ENCODE data around the gene MERTK.
A peak's percentile ranks its signal among the peaks of the same experiment; 100 is the strongest.
"Not testable (repeated sequence)": the region's sequence is repeated elsewhere in the genome, so short reads cannot be mapped to it uniquely, and the experiment has no call there.

The MERTK gene

DNA sequence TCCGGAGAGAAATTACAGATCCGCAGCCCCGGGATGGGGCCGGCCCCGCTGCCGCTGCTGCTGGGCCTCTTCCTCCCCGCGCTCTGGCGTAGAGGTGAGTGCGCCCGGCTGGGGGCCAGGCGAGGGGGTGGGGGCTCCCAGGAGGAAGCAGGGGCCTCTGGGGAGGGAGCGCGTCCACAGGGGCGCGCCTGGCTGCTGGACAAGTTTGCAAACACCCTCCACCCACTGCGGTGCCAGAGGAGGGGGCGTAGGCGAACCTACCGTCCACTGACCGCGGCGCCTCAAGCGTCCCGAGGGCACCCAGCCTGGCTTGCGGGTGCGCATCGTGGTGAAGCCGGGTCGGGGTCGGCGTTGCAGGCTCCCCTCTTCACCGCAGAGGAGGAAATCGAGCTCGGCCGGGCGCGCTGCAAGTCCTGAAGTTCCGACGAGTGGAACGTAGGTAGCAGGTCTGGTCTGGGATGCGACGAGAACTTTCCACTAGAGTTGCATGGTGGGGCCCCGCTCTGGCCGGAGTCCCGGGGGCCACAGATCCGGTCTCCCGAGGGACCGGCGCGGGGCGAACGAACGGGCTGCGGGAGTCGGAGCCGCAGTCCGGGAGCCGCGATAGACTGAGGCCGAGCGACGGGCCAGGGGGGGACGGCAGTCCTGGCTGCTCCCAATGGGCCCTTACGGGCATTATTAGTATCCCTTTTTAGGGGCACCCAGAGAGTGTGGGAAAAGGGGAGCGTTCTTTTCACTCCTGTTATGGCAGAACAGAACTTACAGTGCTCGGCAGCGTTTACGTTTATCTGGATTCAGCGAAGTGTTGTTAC is 502 bp downstream of the MERTK start:
- Histone ChIP-seq H3K27me3 (ENCODE audit: control insufficient read depth, insufficient read depth, low read length) (peaks cover 40% of the 10 kb centered on the region), H3K27ac (ENCODE audit: low read length) (no peak overlapping the region), H3K9me3 (ENCODE audit: control insufficient read depth, low read depth, low read length) (no peaks in the 10 kb centered on the region), H3K9ac (ENCODE audit: low read length) (peak overlapping the region; percentile 30), H3K36me3 (ENCODE audit: control insufficient read depth, low read depth, low read length) (no peaks in the 10 kb centered on the region), H3K4me3 (ENCODE audit: low read length) (peak overlapping the region; percentile 77), H3K4me1 (ENCODE audit: control insufficient read depth, low read depth, low read length) (peaks cover 11% of the 10 kb centered on the region)

- H3K4me3 ChIP-seq (ENCODE audit: low read length): no peak overlapping the region
- peaks cover 40% of the 10 kb centered on the region for H3K27me3 ChIP-seq (ENCODE audit: control insufficient read depth, insufficient read depth, low read length)
- H3K27ac ChIP-seq (ENCODE audit: low read length): no peak overlapping the region
- H3K36me3 ChIP-seq (ENCODE audit: control insufficient read depth, low read depth, low read length): no peaks in the 10 kb centered on the region
- H3K4me1 ChIP-seq (ENCODE audit: control insufficient read depth, low read depth, low read length): peaks cover 15% of the 10 kb centered on the region
- H3K9me3 ChIP-seq (ENCODE audit: control insufficient read depth, low read depth, low read length): no peaks in the 10 kb centered on the region
- no peak overlapping the region for H3K9ac ChIP-seq (ENCODE audit: low read length)
These were observed 2.5 kb downstream of the MERTK start for GRCh38 chr2:111900859-111901258.

- H3K36me3 ChIP-seq (ENCODE audit: control insufficient read depth, low read depth, low read length): no peaks in the 10 kb centered on the region
- no peak overlapping the region for H3K9ac ChIP-seq (ENCODE audit: low read length)
- peaks cover 27% of the 10 kb centered on the region for H3K27me3 ChIP-seq (ENCODE audit: control insufficient read depth, insufficient read depth, low read length)
- H3K27ac ChIP-seq (ENCODE audit: low read length): no peak overlapping the region
- no peaks in the 10 kb centered on the region for H3K9me3 ChIP-seq (ENCODE audit: control insufficient read depth, low read depth, low read length)
- H3K4me1 ChIP-seq (ENCODE audit: control insufficient read depth, low read depth, low read length): peaks cover 26% of the 10 kb centered on the region
- H3K4me3 ChIP-seq (ENCODE audit: low read length): no peak overlapping the region
These were observed 5.1 kb downstream of the MERTK start for GRCh38 chr2:111903516-111903915.

DNA sequence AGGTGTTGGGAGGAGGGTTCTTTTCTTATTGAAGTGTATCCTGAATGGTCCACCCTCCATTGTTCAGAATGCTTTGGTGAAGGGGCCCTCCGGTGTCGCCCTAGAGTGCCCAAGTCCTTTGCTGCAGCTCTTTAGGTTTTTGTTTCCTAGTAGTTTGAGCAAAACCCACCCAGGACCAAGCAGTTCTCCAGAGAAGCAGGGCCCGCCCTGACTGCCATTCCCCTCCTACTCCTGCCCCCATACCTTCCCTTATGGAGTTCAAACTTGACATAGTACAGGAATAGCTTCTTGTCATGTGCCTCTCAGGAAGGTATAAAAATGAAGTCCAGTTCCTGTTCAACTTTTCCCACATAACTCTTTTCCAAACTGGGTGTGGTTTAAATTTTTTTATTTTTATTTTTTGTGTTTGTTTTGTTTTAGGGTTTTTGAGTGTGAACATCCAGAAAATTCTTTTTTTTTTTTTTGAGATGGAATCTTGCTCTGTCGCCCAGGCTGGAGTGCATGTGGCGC is 5.6 kb downstream of the MERTK start:
- Histone ChIP-seq H3K27ac (ENCODE audit: low read length) (no peak overlapping the region), H3K4me1 (ENCODE audit: control insufficient read depth, low read depth, low read length) (peaks cover 26% of the 10 kb centered on the region), H3K4me3 (ENCODE audit: low read length) (no peak overlapping the region), H3K9me3 (ENCODE audit: control insufficient read depth, low read depth, low read length) (no peaks in the 10 kb centered on the region), H3K36me3 (ENCODE audit: control insufficient read depth, low read depth, low read length) (no peaks in the 10 kb centered on the region), H3K27me3 (ENCODE audit: control insufficient read depth, insufficient read depth, low read length) (peaks cover 24% of the 10 kb centered on the region), H3K9ac (ENCODE audit: low read length) (no peak overlapping the region)

- H3K4me1 ChIP-seq (ENCODE audit: control insufficient read depth, low read depth, low read length): peaks cover 24% of the 10 kb centered on the region
- no peaks in the 10 kb centered on the region for H3K36me3 ChIP-seq (ENCODE audit: control insufficient read depth, low read depth, low read length)
- H3K27me3 ChIP-seq (ENCODE audit: control insufficient read depth, insufficient read depth, low read length): peaks cover 15% of the 10 kb centered on the region
- H3K9ac ChIP-seq (ENCODE audit: low read length): no peak overlapping the region
- H3K27ac ChIP-seq (ENCODE audit: low read length): no peak overlapping the region
- H3K4me3 ChIP-seq (ENCODE audit: low read length): no peak overlapping the region
- no peaks in the 10 kb centered on the region for H3K9me3 ChIP-seq (ENCODE audit: control insufficient read depth, low read depth, low read length)
These were observed 6.5 kb downstream of the MERTK start for GRCh38 chr2:111904726-111905474.

DNA sequence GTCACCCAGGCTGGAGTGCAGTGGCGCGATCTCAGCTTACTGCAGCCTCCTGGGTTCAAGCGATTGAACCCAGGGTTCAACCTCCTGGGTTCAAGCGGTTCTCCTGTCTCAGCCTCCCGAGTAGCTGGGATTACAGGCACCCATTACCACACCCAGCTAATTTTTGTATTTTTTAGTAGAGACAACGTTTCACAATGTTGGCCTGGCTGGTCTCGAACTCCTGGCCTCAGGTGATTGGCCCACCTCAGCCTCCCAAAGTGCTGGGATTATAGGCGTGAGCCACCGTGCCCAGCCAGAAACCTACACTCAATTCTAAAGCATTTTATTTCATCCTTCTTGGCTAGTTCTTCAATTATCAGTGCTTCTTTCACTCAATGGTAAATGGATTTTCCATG is 7.1 kb downstream of the MERTK start:
- not testable (repeated sequence) for H3K27me3 ChIP-seq (ENCODE audit: control insufficient read depth, insufficient read depth, low read length); H3K36me3 ChIP-seq (ENCODE audit: control insufficient read depth, low read depth, low read length); H3K9ac ChIP-seq (ENCODE audit: low read length); H3K27ac ChIP-seq (ENCODE audit: low read length); H3K9me3 ChIP-seq (ENCODE audit: control insufficient read depth, low read depth, low read length); H3K4me3 ChIP-seq (ENCODE audit: low read length)
- H3K4me1 ChIP-seq (ENCODE audit: control insufficient read depth, low read depth, low read length): peaks cover 21% of the 10 kb centered on the region

- Histone ChIP-seq H3K36me3 (ENCODE audit: control insufficient read depth, low read depth, low read length) (no peaks in the 10 kb centered on the region), H3K27ac (ENCODE audit: low read length) (no peak overlapping the region), H3K4me3 (ENCODE audit: low read length) (no peak overlapping the region), H3K4me1 (ENCODE audit: control insufficient read depth, low read depth, low read length) (peaks cover 21% of the 10 kb centered on the region), H3K9me3 (ENCODE audit: control insufficient read depth, low read depth, low read length) (no peaks in the 10 kb centered on the region), H3K27me3 (ENCODE audit: control insufficient read depth, insufficient read depth, low read length) (peaks cover 3% of the 10 kb centered on the region), H3K9ac (ENCODE audit: low read length) (no peak overlapping the region)
These were observed 7.8 kb downstream of the MERTK start for GRCh38 chr2:111905990-111906735.

DNA sequence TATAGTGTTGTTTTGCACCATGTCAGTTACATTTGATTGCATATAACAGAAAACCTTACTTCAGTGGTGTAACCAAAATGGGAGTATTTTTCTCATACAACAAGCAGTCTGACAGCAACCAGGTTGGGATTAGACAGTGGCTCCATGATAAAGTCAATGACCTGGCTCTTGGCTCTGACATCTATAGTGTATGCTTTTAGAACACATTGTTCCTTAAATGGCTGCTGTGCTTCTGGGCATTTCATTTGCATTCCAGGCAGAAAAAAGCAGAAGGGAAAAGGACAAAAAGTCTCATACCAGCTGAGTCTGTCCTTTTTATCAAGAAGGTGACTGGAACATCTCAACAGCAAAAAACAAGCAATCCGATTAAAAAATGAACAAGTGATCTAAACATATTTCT is 10.2 kb downstream of the MERTK start:
- H3K36me3 ChIP-seq (ENCODE audit: control insufficient read depth, low read depth, low read length): no peaks in the 10 kb centered on the region
- H3K9ac ChIP-seq (ENCODE audit: low read length): no peak overlapping the region
- no peaks in the 10 kb centered on the region for H3K9me3 ChIP-seq (ENCODE audit: control insufficient read depth, low read depth, low read length)
- H3K27me3 ChIP-seq (ENCODE audit: control insufficient read depth, insufficient read depth, low read length): no peaks in the 10 kb centered on the region
- no peak overlapping the region for H3K4me3 ChIP-seq (ENCODE audit: low read length)
- H3K4me1 ChIP-seq (ENCODE audit: control insufficient read depth, low read depth, low read length): peaks cover 18% of the 10 kb centered on the region
- no peak overlapping the region for H3K27ac ChIP-seq (ENCODE audit: low read length)

- H3K4me1 ChIP-seq (ENCODE audit: control insufficient read depth, low read depth, low read length): peaks cover 13% of the 10 kb centered on the region
- no peaks in the 10 kb centered on the region for H3K9me3 ChIP-seq (ENCODE audit: control insufficient read depth, low read depth, low read length)
- H3K9ac ChIP-seq (ENCODE audit: low read length): no peak overlapping the region
- no peaks in the 10 kb centered on the region for H3K27me3 ChIP-seq (ENCODE audit: control insufficient read depth, insufficient read depth, low read length)
- no peaks in the 10 kb centered on the region for H3K36me3 ChIP-seq (ENCODE audit: control insufficient read depth, low read depth, low read length)
- no peak overlapping the region for H3K4me3 ChIP-seq (ENCODE audit: low read length)
- no peak overlapping the region for H3K27ac ChIP-seq (ENCODE audit: low read length)
These were observed 10.7 kb downstream of the MERTK start for GRCh38 chr2:111909079-111909478.

DNA sequence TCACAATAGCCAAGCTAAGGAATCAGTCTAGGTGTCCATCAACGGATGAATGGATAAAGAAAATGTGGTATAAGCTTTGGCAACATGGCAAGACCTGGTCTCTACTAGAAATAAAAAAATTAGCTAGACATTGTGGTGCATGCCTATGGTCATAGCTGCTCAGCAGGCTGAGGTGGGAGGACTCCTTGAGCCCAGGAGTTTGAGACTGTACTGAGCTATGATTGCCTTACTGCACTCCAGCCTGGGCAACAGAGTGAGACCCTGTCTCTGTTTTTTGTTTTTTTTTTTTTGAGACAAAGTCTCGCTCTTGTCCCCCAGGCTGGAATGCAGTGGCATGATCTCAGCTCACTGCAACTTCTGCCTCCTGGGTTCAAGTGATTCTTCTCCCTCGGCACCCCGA is 11.6 kb downstream of the MERTK start:
- not testable (repeated sequence) for H3K27ac ChIP-seq (ENCODE audit: low read length); H3K27me3 ChIP-seq (ENCODE audit: control insufficient read depth, insufficient read depth, low read length); H3K9ac ChIP-seq (ENCODE audit: low read length); H3K36me3 ChIP-seq (ENCODE audit: control insufficient read depth, low read depth, low read length); H3K4me3 ChIP-seq (ENCODE audit: low read length); H3K9me3 ChIP-seq (ENCODE audit: control insufficient read depth, low read depth, low read length)
- peaks cover 13% of the 10 kb centered on the region for H3K4me1 ChIP-seq (ENCODE audit: control insufficient read depth, low read depth, low read length)

DNA sequence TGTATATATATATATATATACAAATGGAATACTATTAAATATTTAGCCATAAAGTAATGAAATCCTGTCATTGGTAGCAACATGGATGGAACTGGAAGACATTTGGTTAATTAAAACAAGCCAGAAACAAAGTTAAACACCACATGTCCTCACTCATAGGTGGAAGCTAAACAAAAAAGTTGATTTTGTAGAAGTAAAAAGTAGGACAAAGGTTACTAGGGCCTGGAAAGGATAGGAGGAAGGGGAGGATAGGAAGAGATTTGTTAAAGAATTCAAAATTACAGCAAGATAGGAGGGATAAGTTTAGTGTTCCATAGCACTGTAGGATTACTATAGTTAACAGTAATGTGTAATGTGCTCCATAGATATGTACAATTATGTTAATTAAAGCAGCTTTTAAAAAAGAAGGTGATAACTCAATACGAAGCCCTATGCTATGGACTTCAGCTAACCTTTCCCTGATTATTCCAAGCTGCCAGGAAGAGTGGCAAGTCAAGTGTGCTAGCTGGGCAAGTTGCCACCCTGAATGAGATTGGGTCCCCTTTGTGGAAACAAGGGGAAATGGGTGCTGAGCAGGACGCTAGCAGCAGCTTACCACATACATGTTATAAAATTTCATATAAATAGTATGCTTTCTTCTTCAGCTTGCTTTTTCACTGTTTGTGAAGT is 12.3 kb downstream of the MERTK start:
- H3K4me1 ChIP-seq (ENCODE audit: control insufficient read depth, low read depth, low read length): peaks cover 12% of the 10 kb centered on the region
- no peaks in the 10 kb centered on the region for H3K9me3 ChIP-seq (ENCODE audit: control insufficient read depth, low read depth, low read length)
- H3K27ac ChIP-seq (ENCODE audit: low read length): no peak overlapping the region
- H3K27me3 ChIP-seq (ENCODE audit: control insufficient read depth, insufficient read depth, low read length): no peaks in the 10 kb centered on the region
- no peaks in the 10 kb centered on the region for H3K36me3 ChIP-seq (ENCODE audit: control insufficient read depth, low read depth, low read length)
- H3K4me3 ChIP-seq (ENCODE audit: low read length): no peak overlapping the region
- H3K9ac ChIP-seq (ENCODE audit: low read length): no peak overlapping the region
